Fibroblast of mammary gland (primary cell): ENCODE measurements around the gene SPIN2A.
A peak's percentile ranks its signal among the peaks of the same experiment; 100 is the strongest.
"Not testable (repeated sequence)": the region's sequence is repeated elsewhere in the genome, so short reads cannot be mapped to it uniquely, and the experiment has no call there.

Experiments
- DNase-seq: peaks from one replicate; pipeline ENCODE4 v3.0.0-alpha.2; 2010; ENCODE audit warnings: low read depth
- H3K4me3 ChIP-seq: 2 replicates; pipeline ENCODE4 v1.5.1; 2011; ENCODE audit warnings: low read depth, mild to moderate bottlenecking, low read length, moderate library complexity; ENCODE audit not compliant: control insufficient read depth
- TF ChIP-seq, protein P1 (sequence below): conservative IDR thresholded peaks from 2 replicates; pipeline ENCODE4 v1.5.1; 2011; ENCODE audit warnings: low read depth, low read length, inconsistent platforms; ENCODE audit not compliant: control insufficient read depth, insufficient read depth

SPIN2A gene

GRCh38 chrX:57137501-57137900 is 304 bp upstream of the SPIN2A start:
- no peak overlapping the region for H3K4me3 ChIP-seq
- TF ChIP-seq, protein P1, sequence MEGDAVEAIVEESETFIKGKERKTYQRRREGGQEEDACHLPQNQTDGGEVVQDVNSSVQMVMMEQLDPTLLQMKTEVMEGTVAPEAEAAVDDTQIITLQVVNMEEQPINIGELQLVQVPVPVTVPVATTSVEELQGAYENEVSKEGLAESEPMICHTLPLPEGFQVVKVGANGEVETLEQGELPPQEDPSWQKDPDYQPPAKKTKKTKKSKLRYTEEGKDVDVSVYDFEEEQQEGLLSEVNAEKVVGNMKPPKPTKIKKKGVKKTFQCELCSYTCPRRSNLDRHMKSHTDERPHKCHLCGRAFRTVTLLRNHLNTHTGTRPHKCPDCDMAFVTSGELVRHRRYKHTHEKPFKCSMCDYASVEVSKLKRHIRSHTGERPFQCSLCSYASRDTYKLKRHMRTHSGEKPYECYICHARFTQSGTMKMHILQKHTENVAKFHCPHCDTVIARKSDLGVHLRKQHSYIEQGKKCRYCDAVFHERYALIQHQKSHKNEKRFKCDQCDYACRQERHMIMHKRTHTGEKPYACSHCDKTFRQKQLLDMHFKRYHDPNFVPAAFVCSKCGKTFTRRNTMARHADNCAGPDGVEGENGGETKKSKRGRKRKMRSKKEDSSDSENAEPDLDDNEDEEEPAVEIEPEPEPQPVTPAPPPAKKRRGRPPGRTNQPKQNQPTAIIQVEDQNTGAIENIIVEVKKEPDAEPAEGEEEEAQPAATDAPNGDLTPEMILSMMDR = no peak
- peak; percentile 11 for DNase-seq

GRCh38 chrX:57136589-57136988 is 608 bp downstream of the SPIN2A start:
- H3K4me3 ChIP-seq, DNase-seq: not testable (repeated sequence)

- TF ChIP-seq, protein P1 = no peak
- H3K4me3 ChIP-seq = no peak overlapping the region
- no peak for DNase-seq
Observed at GRCh38 chrX:57135287-57135686, 1.9 kb downstream of the SPIN2A start.

GRCh38 chrX:57134702-57135101 is 2.5 kb downstream of the SPIN2A start:
- TF ChIP-seq, protein P1 = no peak
- DNase-seq = no peak
- H3K4me3 ChIP-seq = no peak overlapping the region

- TF ChIP-seq, protein P1 = no peak
- H3K4me3 ChIP-seq = no peak overlapping the region
- DNase-seq = no peak
Observed at GRCh38 chrX:57133706-57134105, 3.5 kb downstream of the SPIN2A start.

GRCh38 chrX:57133284-57133683 is 3.9 kb downstream of the SPIN2A start:
- not testable (repeated sequence) for H3K4me3 ChIP-seq, DNase-seq

- TF ChIP-seq, protein P1 = no peak
- no peak for DNase-seq
Observed at GRCh38 chrX:57132046-57132445, 5.2 kb downstream of the SPIN2A start.

GRCh38 chrX:57121816-57122215 is 15.4 kb downstream of the SPIN2A start:
- DNase-seq = no peak
- peak overlapping the region; percentile 65 for H3K4me3 ChIP-seq
- TF ChIP-seq, protein P1 = no peak

More at GRCh38 chrX:57132046-57132445, 5.2 kb downstream of the SPIN2A start:
- no peak overlapping the region for H3K4me3 ChIP-seq
